WTC11 (cell line): Measurements from ENCODE around the gene NKD1. TPM values are rescaled to one million over a fixed set of nuclear protein-coding genes. Genes with fewer than 3 reads are reported as not detected.
A peak's percentile ranks its signal among the peaks of the same experiment; 100 is the strongest.

ENCODE experiments used
- ATAC-seq: fragments of 200-7000 bp; cut with Tn5 transposase; 2 replicates; pipeline ENCODE4 v1.10.0; 2021; ENCODE audit warnings: mild to moderate bottlenecking, moderate library complexity
- CTCF ChIA-PET: fragments of 300-600 bp; sonication (Branson Sonifier 250); formaldehyde crosslinking; loops from one replicate; lab custom pipeline; 2021; ENCODE audit warnings: antibody characterized with exemption; lab: Charles Lee
- POLR2A ChIA-PET: fragments of 350-600 bp; sonication (Branson Sonifier 250); formaldehyde crosslinking; loops from one replicate; lab custom pipeline; 2021; ENCODE audit warnings: antibody characterized with exemption; lab: Charles Lee
- DNase-seq: peaks from one replicate; pipeline ENCODE4 v3.0.0; 2021; ENCODE audit warnings: low spot score
- H3K27ac Mint-ChIP-seq: 2 replicates; pipeline ENCODE4 v1.8.0; 2021; ENCODE audit warnings: mixed read lengths
- H3K27me3 Mint-ChIP-seq: 2 replicates; pipeline ENCODE4 v1.8.0; 2021; ENCODE audit warnings: low read depth, mild to moderate bottlenecking, moderate library complexity, mixed read lengths
- H3K36me3 Mint-ChIP-seq: 2 replicates; pipeline ENCODE4 v1.8.0; 2021; ENCODE audit warnings: mixed read lengths
- H3K4me1 Mint-ChIP-seq: 2 replicates; pipeline ENCODE4 v1.8.0; 2022; ENCODE audit warnings: mixed read lengths
- H3K4me3 Mint-ChIP-seq: 2 replicates; pipeline ENCODE4 v1.8.0; 2021; ENCODE audit warnings: mild to moderate bottlenecking, moderate library complexity, mixed read lengths
- H3K9me3 Mint-ChIP-seq: 2 replicates; pipeline ENCODE4 v1.8.0; 2021; ENCODE audit warnings: mixed read lengths
- AR ChIP-seq: fragments of 250-450 bp; sonication (Bioruptor Pico); IDR thresholded peaks from 2 replicates; pipeline ENCODE4 v1.9.0; 2021; ENCODE audit warnings: mild to moderate bottlenecking
- ATF2 ChIP-seq: sonication (generic); formaldehyde crosslinking; IDR thresholded peaks from 2 replicates; pipeline ENCODE4 v1.8.1; 2022; ENCODE audit warnings: low read depth, missing genetic modification reagents, borderline replicate concordance
- ATF3 ChIP-seq: sonication (generic); formaldehyde crosslinking; conservative IDR thresholded peaks from 2 replicates; pipeline ENCODE4 v1.8.1; 2022; ENCODE audit warnings: mild to moderate bottlenecking, missing genetic modification reagents
- CREB1 ChIP-seq: sonication (generic); formaldehyde crosslinking; IDR thresholded peaks from 2 replicates; pipeline ENCODE4 v1.8.0; 2023; ENCODE audit warnings: mild to moderate bottlenecking, missing genetic modification reagents
- CREM ChIP-seq: sonication (generic); formaldehyde crosslinking; IDR thresholded peaks from 2 replicates; pipeline ENCODE4 v1.8.1; 2022; ENCODE audit warnings: mild to moderate bottlenecking, missing genetic modification reagents, moderate library complexity
- CTCF ChIP-seq: fragments of 200-600 bp; IDR thresholded peaks from 2 replicates; pipeline ENCODE4 v1.8.0; 2022; ENCODE audit warnings: antibody characterized with exemption
- E2F1 ChIP-seq: sonication (generic); formaldehyde crosslinking; IDR thresholded peaks from 2 replicates; pipeline ENCODE4 v1.8.0; 2022; ENCODE audit warnings: mild to moderate bottlenecking, missing genetic modification reagents
- ELF4 ChIP-seq: sonication (generic); formaldehyde crosslinking; IDR thresholded peaks from 2 replicates; pipeline ENCODE4 v1.8.1; 2022; ENCODE audit warnings: low read depth, mild to moderate bottlenecking, moderate library complexity, missing genetic modification reagents
- JUN ChIP-seq: sonication (generic); formaldehyde crosslinking; IDR thresholded peaks from 2 replicates; pipeline ENCODE4 v1.8.0; 2023; ENCODE audit warnings: mild to moderate bottlenecking, missing genetic modification reagents
- MLX ChIP-seq: sonication (generic); formaldehyde crosslinking; IDR thresholded peaks from 2 replicates; pipeline ENCODE4 v1.8.1; 2023; ENCODE audit warnings: mild to moderate bottlenecking, missing genetic modification reagents, moderate library complexity
- MXD4 ChIP-seq: fragments of 250-450 bp; sonication (Bioruptor Pico); IDR thresholded peaks from 2 replicates; pipeline ENCODE4 v1.8.0; 2021; ENCODE audit warnings: mild to moderate bottlenecking, moderate library complexity, borderline replicate concordance
- RORB ChIP-seq: fragments of 250-450 bp; sonication (Bioruptor Pico); IDR thresholded peaks from 2 replicates; pipeline ENCODE4 v1.9.0; 2021; ENCODE audit warnings: mild to moderate bottlenecking
- USF1 ChIP-seq: sonication (generic); formaldehyde crosslinking; IDR thresholded peaks from 2 replicates; pipeline ENCODE4 v1.8.0; 2022; ENCODE audit warnings: mild to moderate bottlenecking, missing genetic modification reagents
- ZNF138 ChIP-seq: sonication (generic); formaldehyde crosslinking; conservative IDR thresholded peaks from 2 replicates; pipeline ENCODE4 v1.8.1; 2022; ENCODE audit warnings: mild to moderate bottlenecking, moderate library complexity, missing genetic modification reagents
- ZNF232 ChIP-seq: sonication (generic); formaldehyde crosslinking; IDR thresholded peaks from 2 replicates; pipeline ENCODE4 v1.8.0; 2022; ENCODE audit warnings: mild to moderate bottlenecking, missing genetic modification reagents
- ZNF281 ChIP-seq: sonication (generic); formaldehyde crosslinking; IDR thresholded peaks from 2 replicates; pipeline ENCODE4 v1.8.0; 2023; ENCODE audit warnings: mild to moderate bottlenecking, missing genetic modification reagents
- total RNA-seq: library from RNA; stranded (reverse); gene quantifications from 3 replicates; pipeline ENCODE4 v1.2.3, GENCODE V29; 2021

NKD1 gene
- total RNA-seq, 1 experiment from 2014 or later = 6.0 TPM

GRCh38 chr16:50632927-50633800 lies 85.0 kb downstream of the NKD1 start:
- H3K4me3 Mint-ChIP-seq = no peak overlapping the region
- TF ChIP-seq MXD4 (CRISPR knock-in tag) (no peak), CREM (no peak), MLX (CRISPR knock-in tag) (no peak), CTCF (no peak), ELF4 (CRISPR knock-in tag) (no peak), RORB (CRISPR knock-in tag) (no peak), ZNF232 (CRISPR knock-in tag) (no peak), E2F1 (no peak), USF1 (CRISPR knock-in tag) (no peak), ZNF138 (CRISPR knock-in tag) (no peak), JUN (CRISPR knock-in tag) (no peak), AR (CRISPR knock-in tag) (no peak), ATF3 (CRISPR knock-in tag) (no peak), ATF2 (CRISPR knock-in tag) (no peak)
- POLR2A ChIA-PET = interaction anchor here (1.4 kb wide), 1 partner anchor 7 kb away, joined by 3 read pairs; no protein-coding TSS in a partner anchor
- no peaks in the 10 kb centered on the region for H3K36me3 Mint-ChIP-seq
- no peak for DNase-seq
- no peaks in the 10 kb centered on the region for H3K9me3 Mint-ChIP-seq
- ATAC-seq = no peak
- no peaks in the 10 kb centered on the region for H3K4me1 Mint-ChIP-seq
- no peaks in the 10 kb centered on the region for H3K27me3 Mint-ChIP-seq
- CTCF ChIA-PET = no interaction called here
- H3K27ac Mint-ChIP-seq = no peak overlapping the region

GRCh38 chr16:50634090-50634489 lies 85.9 kb downstream of the NKD1 start:
- Mint-ChIP-seq H3K4me1 (no peaks in the 10 kb centered on the region), H3K27me3 (no peaks in the 10 kb centered on the region), H3K9me3 (no peaks in the 10 kb centered on the region), H3K4me3 (no peak overlapping the region), H3K27ac (peak overlapping the region; percentile 38; the same call in 1 of the 2 replicates), H3K36me3 (no peaks in the 10 kb centered on the region)
- ATAC-seq = no peak
- no peak for DNase-seq
- CTCF ChIA-PET = interaction anchor here (1.0 to 3.9 kb wide), 3 partner anchors 31 to 172 kb away, joined by 3 to 21 read pairs (median 11); no protein-coding TSS in a partner anchor
- POLR2A ChIA-PET = interaction anchor here (1.4 kb wide), 1 partner anchor 8 kb away, joined by 3 read pairs; no protein-coding TSS in a partner anchor
- TF ChIP-seq ZNF281 = no peak
- no peak for TF ChIP-seq CREB1
- TF ChIP-seq CTCF = no peak
